Stimulated activated naive CD8-positive, alpha-beta T cell treated with anti-CD3 and anti-CD28 coated beads, Interleukin-15, amount 100 ng/mL, for 72 hours (primary cell): Measurements from ENCODE around the gene KLHL11.

ENCODE experiments used
- ATAC-seq: fragments of 150-1000 bp; cut with Tn5 transposase; 2 replicates; pipeline ENCODE4 v1.10.0; 2021; ENCODE audit warnings: mild to moderate bottlenecking, moderate library complexity
- DNase-seq, 2 donors: peaks; one replicate each; pipeline ENCODE4 v3.0.0; 2021 to 2022
- H3K27ac Mint-ChIP-seq, 2 donors: one replicate each; pipeline ENCODE4 v1.8.0; 2022; ENCODE audit warnings: mild to moderate bottlenecking in 2 of 2, mixed read lengths in 2 of 2, moderate library complexity in 2 of 2
- H3K27me3 Mint-ChIP-seq: one replicate; pipeline ENCODE4 v1.8.0; 2022; ENCODE audit warnings: mixed read lengths
- H3K4me1 Mint-ChIP-seq: one replicate; pipeline ENCODE4 v1.8.0; 2022; ENCODE audit warnings: mild to moderate bottlenecking, mixed read lengths
- H3K4me3 Mint-ChIP-seq, 2 donors: one replicate each; pipeline ENCODE4 v1.8.0; 2022; ENCODE audit warnings: mild to moderate bottlenecking in 2 of 2, mixed read lengths in 2 of 2, moderate library complexity in 1 of 2
- H3K9me3 Mint-ChIP-seq, 2 donors: one replicate each; pipeline ENCODE4 v1.8.0; 2022; ENCODE audit warnings: mixed read lengths in 2 of 2

The KLHL11 gene

DNA sequence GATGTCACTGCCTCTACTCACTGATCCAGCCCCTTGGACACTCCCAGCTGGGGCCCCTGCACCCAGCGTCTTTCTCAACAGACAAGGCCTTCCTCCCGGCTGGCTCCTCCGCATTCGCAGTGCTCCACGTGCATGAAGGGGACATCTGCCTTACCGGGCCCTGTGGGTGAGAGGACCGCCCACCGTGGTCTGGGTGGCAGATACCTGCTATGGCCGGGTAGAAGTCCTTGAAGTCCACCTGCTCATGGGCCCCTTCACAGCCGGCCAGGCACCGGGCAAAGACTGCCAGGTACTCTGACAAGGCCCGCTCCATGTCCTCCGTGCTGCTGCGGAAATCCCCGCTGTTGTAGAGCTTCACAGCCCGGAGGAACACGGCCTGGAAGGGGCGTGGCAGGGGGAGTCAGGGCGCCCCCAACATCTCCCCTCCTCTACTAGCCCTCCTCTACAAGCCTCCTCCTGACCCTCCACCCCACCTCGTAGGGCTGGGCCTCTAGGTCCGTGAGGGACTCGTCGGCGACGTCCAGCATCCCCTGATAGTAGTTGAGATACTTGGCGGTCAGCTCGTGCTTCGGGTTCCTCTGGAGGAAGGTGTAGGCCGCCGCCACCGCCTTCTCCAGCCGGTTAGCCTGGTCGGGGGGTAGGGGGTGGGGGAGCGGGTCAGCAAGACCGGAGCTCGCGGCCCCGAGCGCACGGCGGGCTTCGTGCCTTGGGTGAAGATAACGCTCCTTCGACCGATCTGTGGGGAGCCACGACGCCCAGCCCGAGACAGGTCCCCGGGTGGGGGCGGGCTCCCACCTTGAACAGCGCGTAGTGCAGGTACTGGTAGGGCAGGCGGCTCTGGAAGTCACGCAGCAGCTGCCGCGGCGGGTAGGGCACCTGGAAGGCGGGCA lies 54.3 kb downstream of the KLHL11 start:
- Mint-ChIP-seq H3K27me3 (peaks cover 38% of the 10 kb centered on the region), H3K4me1 (peaks cover 37% of the 10 kb centered on the region), H3K9me3 (no peaks in the 10 kb centered on the region), H3K27ac (peak overlapping the region in 1 of 2 donors; percentile 59), H3K4me3 (peak overlapping the region; percentile 85 to 99)
- peak; percentile 53 for ATAC-seq
- no peak for DNase-seq

GRCh38 chr17:41806685-41807445 lies 58.4 kb downstream of the KLHL11 start:
- no peak for ATAC-seq

More at GRCh38 chr17:41806685-41807445, 58.4 kb downstream of the KLHL11 start:
- no peak for DNase-seq
- Mint-ChIP-seq H3K9me3 (no peaks in the 10 kb centered on the region), H3K4me1 (peaks cover 27% of the 10 kb centered on the region), H3K27ac (no peak overlapping the region), H3K27me3 (peaks cover 16% of the 10 kb centered on the region), H3K4me3 (no peak overlapping the region)
